Endothelial cell of umbilical vein (primary cell): Measurements from ENCODE around the gene GABRB2. TPM values are rescaled to one million over a fixed set of nuclear protein-coding genes. Genes with fewer than 3 reads are reported as not detected.

Experiments used
- BruUV-seq: library from RNA; stranded (reverse); fragments of 400-500 nt; replicated peaks from 2 replicates; lab custom pipeline; 2021; lab: Mats Ljungman, UMichigan
- CTCF ChIA-PET: fragments of 300-600, 350-600 bp; sonication (Branson Sonifier 250); formaldehyde crosslinking; loops from one replicate; lab custom pipeline; 2021; ENCODE audit warnings: antibody characterized with exemption, inconsistent platforms; lab: Charles Lee
- POLR2A ChIA-PET: fragments of 300-600, 350-600 bp; sonication (Branson Sonifier 250); formaldehyde crosslinking; loops from one replicate; lab custom pipeline; 2021; ENCODE audit warnings: antibody characterized with exemption, inconsistent platforms; lab: Charles Lee
- DNase-seq: peaks from one replicate; pipeline ENCODE4 v3.0.0-alpha.2; 2011; ENCODE audit warnings: low read depth, low spot score
- FAIRE-seq: peaks from 2 replicates; lab custom pipeline; 2011; peaks lifted over from hg19 to GRCh38; lab: Jason Lieb, UNC
- H2AFZ ChIP-seq: 2 replicates; pipeline ENCODE4 v1.6.0; 2012; ENCODE audit warnings: low read depth, low read length, control low read depth, inconsistent platforms
- H3K27ac ChIP-seq: 2 replicates; pipeline ENCODE4 v1.5.1; 2011; ENCODE audit warnings: low read depth, mild to moderate bottlenecking, control low read depth, low read length, moderate library complexity; ENCODE audit not compliant: insufficient read depth
- H3K27me3 ChIP-seq, 2 experiments: 2 replicates each; pipeline versions ENCODE4 v1.6.0 to v1.6.1; 2011; ENCODE audit warnings: low read length in 2 of 2, mixed read lengths in 1 of 2; ENCODE audit not compliant: control insufficient read depth in 2 of 2, insufficient read depth in 2 of 2
- H3K36me3 ChIP-seq, 2 experiments: 2 replicates in 1 of 2; 3 replicates in 1 of 2; pipeline ENCODE4 v1.5.1; 2011; ENCODE audit warnings: low read length in 2 of 2, mild to moderate bottlenecking in 1 of 2, moderate library complexity in 1 of 2; ENCODE audit not compliant: control insufficient read depth in 2 of 2, insufficient read depth in 2 of 2; ENCODE audit errors: extremely low read depth in 1 of 2
- H3K4me1 ChIP-seq: 3 replicates; pipeline ENCODE4 v1.5.1; 2011; ENCODE audit warnings: mild to moderate bottlenecking, low read length; ENCODE audit not compliant: control insufficient read depth, insufficient read depth; ENCODE audit errors: extremely low read depth
- H3K4me2 ChIP-seq: 2 replicates; pipeline ENCODE4 v1.6.1; 2011; ENCODE audit warnings: low read length, control low read depth, mixed read lengths; ENCODE audit not compliant: insufficient read depth
- H3K4me3 ChIP-seq, 3 experiments: fragments of 200-600 bp in 1 of 3; sonication (generic), shearing (Covaris generic) in 1 of 3; replicated peaks in 1 of 3; 2 replicates each; pipeline ENCODE4 v1.5.1; 2011 to 2016; ENCODE audit warnings: control low read depth in 3 of 3, low read length in 3 of 3, mild to moderate bottlenecking in 2 of 3, inconsistent platforms in 1 of 3, low read depth in 1 of 3, moderate library complexity in 1 of 3; ENCODE audit not compliant: insufficient read depth in 1 of 3
- H3K79me2 ChIP-seq: 2 replicates; pipeline ENCODE4 v1.6.0; 2012; ENCODE audit warnings: low read length, inconsistent platforms; ENCODE audit not compliant: control insufficient read depth, insufficient read depth
- H3K9ac ChIP-seq: replicated peaks from 2 replicates; pipeline ENCODE3; 2011; ENCODE audit warnings: low read length, control low read depth; ENCODE audit not compliant: insufficient read depth; ENCODE audit errors: extremely low read depth
- H3K9me1 ChIP-seq: replicated peaks from 3 replicates; pipeline ENCODE4 v1.6.0; 2011; ENCODE audit warnings: mild to moderate bottlenecking, low read length; ENCODE audit not compliant: control insufficient read depth, insufficient read depth; ENCODE audit errors: extremely low read depth
- H3K9me3 ChIP-seq: replicated peaks from 2 replicates; pipeline ENCODE4 v1.5.1; 2012; ENCODE audit warnings: low read length, inconsistent platforms; ENCODE audit not compliant: control insufficient read depth, insufficient read depth
- H4K20me1 ChIP-seq: replicated peaks from 2 replicates; pipeline ENCODE3; 2011; ENCODE audit warnings: mild to moderate bottlenecking, low read length; ENCODE audit not compliant: control insufficient read depth, insufficient read depth; ENCODE audit errors: extremely low read depth
- CTCF ChIP-seq, 2 donors: IDR thresholded peaks; 1 replicate in 1 of 2; 2 replicates in 1 of 2; pipeline ENCODE4 v1.5.1; 2011; ENCODE audit warnings: low read length in 2 of 2, mild to moderate bottlenecking in 2 of 2, moderate library complexity in 2 of 2, control low read depth in 1 of 2, inconsistent platforms in 1 of 2, low read depth in 1 of 2; ENCODE audit not compliant: insufficient read depth in 1 of 2; ENCODE audit errors: extremely low read depth in 1 of 2
- EZH2 ChIP-seq: IDR thresholded peaks from 2 replicates; pipeline ENCODE4 v1.6.1; 2012; ENCODE audit warnings: borderline replicate concordance, low read depth, mild to moderate bottlenecking, moderate library complexity, low read length, inconsistent platforms; ENCODE audit not compliant: severe bottlenecking
- FOS ChIP-seq: IDR thresholded peaks from 2 replicates; pipeline ENCODE4 v1.6.1; 2011; ENCODE audit warnings: mild to moderate bottlenecking, low read length, moderate library complexity, borderline replicate concordance; ENCODE audit not compliant: insufficient read depth
- GATA2 ChIP-seq: IDR thresholded peaks from 2 replicates; pipeline ENCODE4 v1.7.0; 2011; ENCODE audit warnings: low read depth, mild to moderate bottlenecking, moderate library complexity, mixed read lengths, low read length; ENCODE audit not compliant: insufficient read length, insufficient read depth
- JUN ChIP-seq: IDR thresholded peaks from 2 replicates; pipeline ENCODE4 v1.6.1; 2011; ENCODE audit warnings: borderline replicate concordance, low read depth; ENCODE audit not compliant: insufficient read length, insufficient read depth
- MAX ChIP-seq: IDR thresholded peaks from 2 replicates; pipeline ENCODE4 v1.6.1; 2011; ENCODE audit not compliant: insufficient read depth, insufficient read length
- MYC ChIP-seq: IDR thresholded peaks from one replicate; pipeline ENCODE4 v1.6.1; 2011; ENCODE audit warnings: mild to moderate bottlenecking, low read depth, low read length
- POLR2A ChIP-seq: IDR thresholded peaks from 2 replicates; pipeline ENCODE4 v1.6.1; 2012; ENCODE audit warnings: low read depth, mild to moderate bottlenecking, control low read depth, low read length
- POLR2AphosphoS5 ChIP-seq: IDR thresholded peaks from 2 replicates; pipeline ENCODE4 v1.6.1; 2012; ENCODE audit warnings: low read depth, mild to moderate bottlenecking, control low read depth, low read length, moderate library complexity; ENCODE audit not compliant: insufficient read depth
- dilution Hi-C: fragments of 300-500 bp; cut with MboI; formaldehyde crosslinking; loops from one replicate; pipeline ENCODE4 v1.15.0; 2019; ENCODE audit warnings: low sequenced_read_pairs; ENCODE audit not compliant: extremely low pct_ligation_motif_present
- intact Hi-C: fragments of 100-400 bp; cut with micrococcal nuclease; formaldehyde crosslinking; loops from one replicate; pipeline ENCODE4 v1.10.0; 2022
- polyA plus RNA-seq, 4 experiments: library from polyadenylated mRNA; depleted of rRNA in 3 of 4; stranded (reverse) in 3 of 4; unstranded in 1 of 4; fragments of >200 nt; gene quantifications; 2 replicates each; pipeline versions ENCODE4 v1.2.1 to v1.2.3, GENCODE V29; 2011 to 2012; ENCODE audit warnings: missing spikeins in 1 of 4
- total RNA-seq: library from RNA; stranded (reverse); gene quantifications from 2 replicates; pipeline ENCODE4 v1.2.3, GENCODE V29; 2021

Gene GABRB2
- total and polyA plus RNA-seq, 2 donors (not counting 3 experiments of a cell fraction or from before 2014, with no cell fraction given): not detected

GRCh38 chr5:161585798-161586197 is 39.3 kb upstream of the GABRB2 start:
- dilution Hi-C loops: no loop called here
- TF ChIP-seq FOS (no peak), CTCF (IDR thresholded peaks at IDR 0.05; ENCODE audit: extremely low read depth in 1 of 2, insufficient read depth in 1 of 2, low read depth in 1 of 2, low read length in 2 of 2) (no peak), EZH2 (no peak), MAX (no peak), GATA2 (no peak), MYC (no peak), POLR2AphosphoS5 (no peak), JUN (no peak), POLR2A (no peak)
- CTCF ChIA-PET: no interaction called here

More at GRCh38 chr5:161585798-161586197, 39.3 kb upstream of the GABRB2 start:
- H3K27me3 ChIP-seq: no peaks in the 10 kb centered on the region
- no peak overlapping the region for H2AFZ ChIP-seq
- intact Hi-C loops: no loop called here
- no peak overlapping the region for H3K4me3 ChIP-seq
- H3K4me2 ChIP-seq: no peak overlapping the region
- no peaks in the 10 kb centered on the region for H3K79me2 ChIP-seq
- no peak for DNase-seq
- POLR2A ChIA-PET: no interaction called here
- FAIRE-seq: no peak
- H3K9ac ChIP-seq: no peak overlapping the region
- no peaks in the 10 kb centered on the region for H3K36me3 ChIP-seq
- H4K20me1 ChIP-seq: no peaks in the 10 kb centered on the region
- BruUV-seq: no TSS peak
- H3K9me1 ChIP-seq: no peaks in the 10 kb centered on the region
- no peak overlapping the region for H3K27ac ChIP-seq
- no peaks in the 10 kb centered on the region for H3K4me1 ChIP-seq
- H3K9me3 ChIP-seq: no peaks in the 10 kb centered on the region
